ENCODE data around the gene SH3RF3.

The SH3RF3 gene

GRCh38 chr2:109411640-109412325 is 282.8 kb downstream of the SH3RF3 start:
- no peak for DNase-seq (ENCODE audit: low read depth in 3 of 3)

GRCh38 chr2:109415581-109416013 is 286.6 kb downstream of the SH3RF3 start:
- DNase-seq (ENCODE audit: low read depth in 3 of 3) = no peak

- DNase-seq (ENCODE audit: low read depth in 3 of 3) = no peak
These were observed 288.8 kb downstream of the SH3RF3 start for GRCh38 chr2:109417701-109418335.

- no peak for DNase-seq (ENCODE audit: low read depth in 3 of 3)
These were observed 289.7 kb downstream of the SH3RF3 start for GRCh38 chr2:109418716-109419115.

- DNase-seq (ENCODE audit: low read depth in 3 of 3) = no peak
These were observed 290.3 kb downstream of the SH3RF3 start for GRCh38 chr2:109419171-109419756.

- DNase-seq (ENCODE audit: low read depth in 3 of 3) = no peak
These were observed 291.0 kb downstream of the SH3RF3 start for GRCh38 chr2:109419960-109420370.

DNA sequence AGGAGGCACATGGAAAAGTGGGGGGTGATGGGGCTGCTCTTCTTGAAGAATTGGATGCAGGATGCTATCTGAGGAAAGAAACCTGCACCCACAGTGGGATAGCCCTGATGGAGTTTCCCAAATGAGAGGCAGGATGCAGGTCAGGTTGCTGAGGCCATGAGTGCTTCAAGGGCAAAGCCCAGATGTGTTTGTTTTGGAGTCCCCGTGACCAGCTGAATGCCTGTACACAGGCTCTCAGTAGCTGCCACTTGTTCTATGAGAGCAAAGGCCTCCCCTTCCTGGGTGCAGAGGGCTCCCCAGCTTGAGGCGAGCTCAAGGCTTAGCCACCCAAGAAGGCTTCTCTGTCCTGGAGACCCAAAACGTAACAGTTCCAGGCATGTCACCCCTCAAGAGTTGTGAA is 292.1 kb downstream of the SH3RF3 start:
- DNase-seq (ENCODE audit: low read depth in 3 of 3) = no peak

DNA sequence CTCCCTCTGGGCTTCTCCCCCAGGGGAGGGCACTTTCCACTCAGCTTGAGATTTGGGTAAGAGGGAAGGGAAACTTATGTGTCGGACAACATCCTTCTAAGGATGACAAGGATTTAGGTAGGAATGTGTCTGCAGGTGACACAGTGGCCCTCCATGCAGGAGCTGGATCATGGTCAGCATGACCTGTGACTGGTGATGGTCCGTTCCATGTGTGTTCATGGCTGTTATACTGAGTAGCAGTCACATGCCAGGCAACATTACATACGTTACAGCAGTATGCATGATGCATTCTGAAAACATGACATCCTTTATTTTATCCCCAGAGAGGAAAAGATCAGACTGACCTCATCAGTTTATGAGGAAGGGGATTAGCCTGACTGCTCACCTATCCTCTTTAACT is 292.6 kb downstream of the SH3RF3 start:
- no peak for DNase-seq (ENCODE audit: low read depth in 3 of 3)

DNA sequence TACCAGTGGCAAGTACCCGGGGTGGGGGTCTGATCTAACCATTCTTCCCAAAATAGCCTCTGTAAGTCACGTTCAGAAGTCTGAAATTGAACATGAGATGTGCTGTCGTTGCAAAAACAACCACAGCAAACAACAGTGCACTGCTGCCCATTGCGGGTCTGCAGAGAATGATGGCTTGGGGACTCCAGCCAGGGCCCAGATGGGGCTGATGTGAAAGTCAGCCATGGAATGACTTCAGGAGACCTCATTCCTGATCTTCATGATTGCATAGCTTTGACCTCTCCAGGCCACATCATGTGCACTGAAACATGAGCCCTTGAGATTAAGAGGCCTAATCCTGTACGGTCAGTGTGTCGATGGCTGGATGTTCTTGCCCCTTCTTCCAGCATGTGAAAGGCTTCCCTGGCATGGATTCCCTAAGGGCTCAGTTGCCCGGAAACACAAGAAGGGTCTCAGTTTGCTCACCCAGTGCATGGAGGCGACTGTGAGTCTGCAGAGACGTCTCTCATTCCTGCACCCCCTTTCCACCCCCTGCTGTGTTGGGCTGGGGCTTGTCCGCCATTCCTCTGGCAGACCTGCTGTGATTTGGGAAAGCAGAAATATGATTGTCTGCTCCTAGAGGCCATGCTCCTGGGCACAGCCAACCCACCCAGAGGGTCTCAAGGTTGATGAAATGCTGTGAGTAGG is 293.2 kb downstream of the SH3RF3 start:
- DNase-seq (ENCODE audit: low read depth in 3 of 3) = no peak

DNA sequence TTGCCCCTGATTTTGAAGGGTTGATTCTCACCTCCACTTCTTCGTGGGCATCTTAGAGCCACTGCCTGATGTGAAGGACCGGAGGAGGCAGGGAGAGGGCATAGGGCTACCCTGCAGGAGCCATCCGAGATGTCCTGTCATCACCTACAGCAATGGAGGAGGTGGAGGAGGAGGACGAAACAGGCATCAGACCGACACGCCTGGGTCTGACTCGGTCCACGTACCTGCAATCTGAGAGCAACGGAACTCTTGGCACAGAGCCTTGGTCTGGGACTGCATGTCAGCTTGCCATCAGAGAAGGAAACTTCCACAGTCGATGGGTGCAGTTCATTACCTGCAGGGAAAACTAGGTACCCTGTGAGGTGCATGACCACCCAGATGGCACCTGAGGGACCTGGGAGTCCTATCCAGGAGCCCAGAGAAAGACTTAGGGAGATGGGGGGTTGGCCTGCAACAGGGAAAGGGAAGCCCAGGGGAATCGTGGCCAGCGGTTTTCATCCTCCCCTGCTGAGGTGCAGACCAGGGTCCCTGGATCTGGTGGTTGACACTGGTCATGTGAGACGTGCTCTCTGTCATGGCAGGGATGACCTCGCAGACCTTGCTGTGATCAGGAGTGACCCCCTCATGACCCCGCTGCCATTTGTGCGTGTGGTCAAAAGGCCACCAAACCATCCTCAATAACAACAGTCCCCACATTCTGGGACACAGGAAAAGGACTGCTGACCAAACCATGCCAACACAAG is 293.9 kb downstream of the SH3RF3 start:
- no peak for DNase-seq (ENCODE audit: low read depth in 3 of 3)

- DNase-seq (ENCODE audit: low read depth in 3 of 3) = no peak
These were observed 294.8 kb downstream of the SH3RF3 start for GRCh38 chr2:109423556-109424359.

GRCh38 chr2:109425411-109425810 is 296.4 kb downstream of the SH3RF3 start:
- DNase-seq (ENCODE audit: low read depth in 3 of 3) = no peak

DNA sequence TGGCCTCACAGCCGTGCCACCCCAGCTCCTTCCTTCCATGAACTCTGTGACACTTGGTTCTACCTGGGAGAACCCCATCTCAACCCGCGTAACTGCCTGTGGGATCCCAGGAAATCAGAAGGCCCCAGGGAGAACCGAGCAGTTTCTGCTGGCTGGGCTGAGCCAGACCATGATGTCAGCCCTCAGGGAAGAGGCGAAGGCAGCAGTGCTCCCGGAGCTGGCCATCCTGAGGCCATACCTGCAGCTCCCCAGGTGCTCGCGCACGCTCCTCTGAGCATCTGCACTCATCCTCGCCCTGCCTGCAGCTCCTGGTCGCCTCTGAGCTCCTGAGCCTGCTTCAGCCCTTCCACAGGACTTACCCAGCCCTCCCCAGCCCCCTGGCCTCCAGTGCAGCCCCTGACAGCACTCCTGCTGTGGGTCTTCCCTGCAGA is 298.7 kb downstream of the SH3RF3 start:
- DNase-seq (ENCODE audit: low read depth in 3 of 3) = no peak

DNA sequence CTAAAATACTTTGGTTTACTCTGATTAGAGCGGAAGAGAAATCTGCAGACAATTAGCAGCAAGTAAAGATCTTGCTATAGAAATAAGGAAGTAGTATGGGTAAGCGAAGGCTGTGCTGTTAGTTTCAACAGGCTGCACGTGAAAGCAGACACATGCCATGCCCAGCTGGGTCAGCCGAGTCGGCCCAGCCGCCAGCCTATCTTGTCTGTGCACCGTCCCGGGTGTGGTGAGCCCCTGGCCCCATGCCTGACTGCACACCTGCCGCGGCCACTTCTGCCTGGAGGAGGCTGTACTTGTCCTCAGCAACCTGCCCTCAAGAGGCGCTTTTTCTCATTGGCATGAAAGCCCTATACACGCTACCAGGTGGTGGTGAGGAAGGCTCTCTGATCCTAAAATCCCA is 299.3 kb downstream of the SH3RF3 start:
- DNase-seq (ENCODE audit: low read depth in 3 of 3) = no peak

- DNase-seq (ENCODE audit: low read depth in 3 of 3) = no peak
These were observed 300.0 kb downstream of the SH3RF3 start for GRCh38 chr2:109428841-109429566.

DNA sequence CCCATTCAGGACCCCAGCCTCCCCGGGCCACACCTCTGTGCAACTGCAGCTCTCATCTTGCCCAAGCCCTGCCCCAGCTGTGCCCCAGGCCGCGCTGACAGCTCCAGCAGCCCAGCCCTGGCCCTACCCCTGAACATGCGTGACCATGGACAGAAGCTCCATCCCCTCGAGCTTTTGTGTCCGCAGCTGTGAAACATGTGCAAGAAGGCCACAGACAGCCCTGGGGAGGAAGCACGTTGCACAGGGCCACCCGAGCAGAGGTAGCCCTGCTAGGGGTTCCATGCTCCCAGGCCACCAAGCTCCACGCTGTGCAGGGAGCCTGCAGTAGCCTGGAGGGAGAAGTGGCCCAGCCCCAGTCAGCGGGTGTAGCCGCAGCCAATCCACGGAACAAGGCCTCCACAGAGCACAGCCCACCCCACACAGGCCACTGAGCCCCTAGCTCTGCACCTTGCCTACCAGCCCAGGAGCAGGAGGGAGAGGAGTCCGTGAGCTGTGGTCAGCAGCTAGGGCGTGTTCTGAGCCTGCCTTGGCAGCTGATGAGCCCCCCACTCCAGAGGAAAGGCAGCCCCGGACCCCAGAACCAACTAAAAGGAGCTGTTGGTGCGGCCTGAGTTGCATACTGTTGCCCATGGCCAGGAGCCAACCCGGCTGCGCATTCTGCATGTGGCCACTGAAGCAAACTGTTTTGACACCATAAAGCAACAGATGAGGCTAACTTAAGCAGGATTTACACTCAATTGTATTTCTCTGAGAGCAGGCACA is 300.7 kb downstream of the SH3RF3 start:
- DNase-seq (ENCODE audit: low read depth in 3 of 3) = no peak

- no peak for DNase-seq (ENCODE audit: low read depth in 3 of 3)
These were observed 301.3 kb downstream of the SH3RF3 start for GRCh38 chr2:109430329-109430636.

DNA sequence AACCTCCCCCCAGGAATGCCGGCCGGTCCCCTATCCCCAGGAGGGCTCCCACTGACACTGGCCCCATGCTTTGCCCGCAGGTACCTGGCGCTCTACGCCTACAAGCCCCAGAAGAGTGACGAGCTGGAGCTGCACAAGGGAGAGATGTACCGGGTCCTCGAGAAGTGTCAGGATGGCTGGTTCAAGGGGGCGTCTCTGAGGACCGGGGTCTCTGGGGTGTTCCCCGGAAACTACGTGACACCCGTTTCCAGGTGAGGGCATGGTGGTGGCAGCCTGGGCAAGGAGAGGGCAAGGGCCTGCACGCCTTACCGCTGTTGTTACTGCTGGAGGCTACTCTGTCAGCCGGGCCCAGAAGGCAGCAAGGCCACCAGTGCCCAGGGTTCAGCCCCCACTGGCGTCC is 303.4 kb downstream of the SH3RF3 start:
- no peak for DNase-seq (ENCODE audit: low read depth in 3 of 3)

DNA sequence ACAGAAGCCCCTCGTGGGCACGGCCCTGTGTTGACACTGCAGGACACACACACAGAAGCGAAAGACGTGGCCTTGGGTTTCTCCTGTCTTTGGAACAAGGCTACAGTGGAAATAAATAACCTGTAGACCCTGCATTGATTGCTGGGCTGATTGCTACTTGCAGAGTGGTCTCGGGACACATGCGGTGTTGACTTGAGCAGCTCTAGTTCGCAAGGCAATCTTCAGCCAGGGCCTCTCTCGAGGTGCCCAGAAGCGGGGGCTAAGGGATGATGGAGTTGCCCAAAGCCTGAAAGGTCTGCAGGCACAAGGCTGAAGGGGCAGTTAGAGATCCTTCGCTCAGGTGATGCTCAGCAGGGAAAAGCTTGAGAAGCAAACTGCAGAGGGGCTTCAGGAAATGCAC is 304.5 kb downstream of the SH3RF3 start:
- DNase-seq (ENCODE audit: low read depth in 3 of 3) = no peak

GRCh38 chr2:109433926-109434325 is 304.9 kb downstream of the SH3RF3 start:
- no peak for DNase-seq (ENCODE audit: low read depth in 3 of 3)
